Measurements from ENCODE around the gene IMPG2. TPM values are rescaled to one million over a fixed set of nuclear protein-coding genes. Genes with fewer than 3 reads are reported as not detected.

IMPG2 gene
- total RNA-seq, 5 donors from 2014 or later (not counting 1 experiment from before 2014, with no cell fraction given), result 0.56 to 0.88 (median 0.76) TPM

DNA sequence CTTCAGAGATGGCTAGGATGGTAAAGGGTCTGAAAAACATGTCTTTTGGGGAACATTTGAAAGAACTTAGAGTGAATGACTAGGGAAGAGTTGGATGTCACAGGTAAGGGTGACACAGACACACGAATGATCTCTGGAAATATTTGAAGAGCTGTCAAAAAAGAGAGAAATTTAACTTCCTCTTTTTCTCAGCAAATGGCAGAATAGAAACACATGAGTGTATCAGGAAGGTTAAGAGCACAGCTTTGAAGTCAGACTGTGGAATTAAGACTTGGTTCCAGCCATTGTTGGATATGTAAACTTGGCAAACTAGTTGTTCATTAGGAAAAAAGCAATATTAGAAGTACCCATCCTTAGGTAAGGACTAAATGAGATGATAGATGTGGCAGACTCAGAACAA, 117.7 kb downstream of the IMPG2 start:
- Histone ChIP-seq H3K9me3 (no peaks in the 10 kb centered on the region), H3K27me3 (replicated peaks in 1 of 2; ENCODE audit: control insufficient read depth in 2 of 2, extremely low read depth in 1 of 2, insufficient read depth in 2 of 2, low read length in 1 of 2) (no peaks in the 10 kb centered on the region), H3K4me3 (ENCODE audit: control insufficient read depth in 1 of 2, extremely low read depth in 1 of 2, low read length in 1 of 2) (no peak overlapping the region), H3K4me1 (ENCODE audit: control insufficient read depth in 1 of 2, extremely low read depth in 1 of 2, insufficient read depth in 2 of 2, low read length in 2 of 2) (no peaks in the 10 kb centered on the region), H3K27ac (ENCODE audit: low read length) (no peak overlapping the region), H3K36me3 (ENCODE audit: control insufficient read depth in 2 of 2, extremely low read depth in 1 of 2, insufficient read depth in 1 of 2, low read length in 1 of 2) (no peaks in the 10 kb centered on the region)
- no peak for ATAC-seq (replicated peaks in 1 of 4)
- no peak overlapping the region for H3K27ac Mint-ChIP-seq
- H3K4me1 Mint-ChIP-seq, result no peaks in the 10 kb centered on the region
- WGBS (ENCODE audit: insufficient coverage), result no CpG with 5 or more reads among the region's 1 CpG
- H3K36me3 Mint-ChIP-seq, result no peaks in the 10 kb centered on the region
- no peak for DNase-seq
- no peaks in the 10 kb centered on the region for H3K9me3 Mint-ChIP-seq
- CTCF ChIA-PET, result no interaction called here
- peaks cover 7 to 30% of the 10 kb centered on the region in 2 donors for H3K27me3 Mint-ChIP-seq
- no peak overlapping the region for H3K4me3 Mint-ChIP-seq
- POLR2A ChIA-PET, result no interaction called here

DNA sequence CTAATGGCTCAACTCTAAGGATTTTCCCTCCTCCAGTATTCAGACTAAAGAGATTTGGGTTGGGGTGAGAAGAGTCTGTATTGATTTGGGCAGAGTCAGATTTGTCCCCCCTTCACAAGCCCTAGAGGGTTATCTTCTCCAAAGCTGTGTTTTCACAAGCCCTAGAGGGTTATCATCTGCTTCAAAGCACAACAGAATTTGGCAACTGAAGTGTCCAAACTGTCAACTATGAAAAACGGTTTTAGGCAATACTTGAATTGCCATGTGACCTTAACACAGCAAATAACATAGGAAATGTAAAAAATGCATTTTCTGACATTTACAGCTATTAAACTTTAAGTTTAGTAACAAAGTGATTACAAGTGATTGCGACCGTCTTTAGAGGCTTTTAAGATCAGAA, 119.9 kb downstream of the IMPG2 start:
- ChIA-PET POLR2A (no interaction called here), CTCF (interaction anchor here in 1 of 2 donors (0.5 kb wide), 1 partner anchor 1219 kb away, joined by 4 read pairs; no protein-coding TSS in a partner anchor)
- Mint-ChIP-seq H3K9me3 (no peaks in the 10 kb centered on the region), H3K4me3 (no peak overlapping the region), H3K36me3 (no peaks in the 10 kb centered on the region), H3K4me1 (no peaks in the 10 kb centered on the region), H3K27me3 (peaks cover 7 to 30% of the 10 kb centered on the region in 2 donors), H3K27ac (no peak overlapping the region)
- no peak for ATAC-seq (replicated peaks in 1 of 4)
- no peak for DNase-seq
- no peak overlapping the region for H3K4me3 ChIP-seq (ENCODE audit: control insufficient read depth in 1 of 2, extremely low read depth in 1 of 2, low read length in 1 of 2)
- H3K27ac ChIP-seq (ENCODE audit: low read length), result no peak overlapping the region
- no peaks in the 10 kb centered on the region for H3K36me3 ChIP-seq (ENCODE audit: control insufficient read depth in 2 of 2, extremely low read depth in 1 of 2, insufficient read depth in 1 of 2, low read length in 1 of 2)
- no peaks in the 10 kb centered on the region for H3K9me3 ChIP-seq
- H3K27me3 ChIP-seq (replicated peaks in 1 of 2; ENCODE audit: control insufficient read depth in 2 of 2, extremely low read depth in 1 of 2, insufficient read depth in 2 of 2, low read length in 1 of 2), result no peaks in the 10 kb centered on the region
- no peaks in the 10 kb centered on the region for H3K4me1 ChIP-seq (ENCODE audit: control insufficient read depth in 1 of 2, extremely low read depth in 1 of 2, insufficient read depth in 2 of 2, low read length in 2 of 2)
- WGBS (ENCODE audit: insufficient coverage), result no CpG with 5 or more reads among the region's 3 CpGs

DNA sequence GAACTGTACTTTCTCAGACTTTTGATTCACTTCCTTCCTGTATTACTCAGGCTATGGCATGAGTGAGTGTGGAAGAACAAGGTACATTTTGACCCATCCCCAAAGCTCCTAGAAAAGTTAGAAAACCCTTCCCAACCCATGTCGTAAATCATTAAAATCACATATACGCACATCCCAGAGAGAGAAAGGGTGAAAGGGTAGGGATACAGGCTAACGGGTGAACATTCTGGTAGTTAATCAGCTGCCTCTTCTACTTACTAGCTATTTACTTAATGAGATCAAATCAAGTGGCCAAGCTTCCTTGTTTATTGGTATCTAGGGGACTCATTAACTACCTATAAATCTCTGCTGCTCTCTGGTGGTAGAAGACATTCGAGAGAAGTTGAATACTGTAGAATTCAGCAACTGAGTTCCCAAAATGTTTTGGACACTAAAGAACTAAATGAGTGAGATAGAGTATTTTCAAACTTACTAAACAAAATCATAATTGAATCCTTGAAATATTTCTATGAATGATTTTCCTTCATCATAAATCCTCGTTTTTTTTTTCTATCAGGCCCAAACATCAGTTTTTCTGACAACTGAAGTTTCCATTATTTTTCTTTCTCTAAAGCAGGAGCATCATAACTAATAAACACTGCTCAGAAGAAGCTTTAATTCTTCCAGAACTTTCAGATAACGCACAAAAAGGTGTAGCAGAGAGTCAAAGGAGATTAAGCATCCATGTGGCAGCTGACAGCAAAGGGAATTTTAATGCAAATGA, 124.2 kb downstream of the IMPG2 start:
- Mint-ChIP-seq H3K27ac (no peak overlapping the region), H3K9me3 (no peaks in the 10 kb centered on the region), H3K36me3 (no peaks in the 10 kb centered on the region), H3K4me1 (no peaks in the 10 kb centered on the region), H3K4me3 (no peak overlapping the region), H3K27me3 (peaks cover 0 to 7% of the 10 kb centered on the region in 2 donors)
- no CpG with 5 or more reads among the region's 6 CpGs for WGBS (ENCODE audit: insufficient coverage)
- DNase-seq (peak in 1 of 35 experiments; percentile 1), ATAC-seq (replicated peaks in 1 of 4) (no peak)
- Histone ChIP-seq H3K27me3 (replicated peaks in 1 of 2; ENCODE audit: control insufficient read depth in 2 of 2, extremely low read depth in 1 of 2, insufficient read depth in 2 of 2, low read length in 1 of 2) (no peaks in the 10 kb centered on the region), H3K27ac (ENCODE audit: low read length) (no peak overlapping the region), H3K4me1 (ENCODE audit: control insufficient read depth in 1 of 2, extremely low read depth in 1 of 2, insufficient read depth in 2 of 2, low read length in 2 of 2) (no peaks in the 10 kb centered on the region), H3K9me3 (no peaks in the 10 kb centered on the region), H3K4me3 (ENCODE audit: control insufficient read depth in 1 of 2, extremely low read depth in 1 of 2, low read length in 1 of 2) (no peak overlapping the region), H3K36me3 (ENCODE audit: control insufficient read depth in 2 of 2, extremely low read depth in 1 of 2, insufficient read depth in 1 of 2, low read length in 1 of 2) (no peaks in the 10 kb centered on the region)
- POLR2A ChIA-PET, result no interaction called here
- CTCF ChIA-PET, result interaction anchor here in 1 of 2 donors (0.6 to 0.8 kb wide), 2 partner anchors 14 to 1364 kb away, joined by 4 to 5 read pairs; no protein-coding TSS in a partner anchor

GRCh38 chr3:101194392-101194791, 126.0 kb downstream of the IMPG2 start:
- no CpG with 5 or more reads among the region's 3 CpGs for WGBS (ENCODE audit: insufficient coverage)
- Histone ChIP-seq H3K36me3 (ENCODE audit: control insufficient read depth in 2 of 2, extremely low read depth in 1 of 2, insufficient read depth in 1 of 2, low read length in 1 of 2) (no peaks in the 10 kb centered on the region), H3K27ac (ENCODE audit: low read length) (no peak overlapping the region), H3K9me3 (no peaks in the 10 kb centered on the region), H3K4me1 (ENCODE audit: control insufficient read depth in 1 of 2, extremely low read depth in 1 of 2, insufficient read depth in 2 of 2, low read length in 2 of 2) (no peaks in the 10 kb centered on the region), H3K27me3 (replicated peaks in 1 of 2; ENCODE audit: control insufficient read depth in 2 of 2, extremely low read depth in 1 of 2, insufficient read depth in 2 of 2, low read length in 1 of 2) (no peaks in the 10 kb centered on the region), H3K4me3 (ENCODE audit: control insufficient read depth in 1 of 2, extremely low read depth in 1 of 2, low read length in 1 of 2) (no peak overlapping the region)
- no peaks in the 10 kb centered on the region for H3K36me3 Mint-ChIP-seq
- H3K9me3 Mint-ChIP-seq, result no peaks in the 10 kb centered on the region
- H3K4me3 Mint-ChIP-seq, result no peak overlapping the region
- no peak for DNase-seq
- CTCF ChIA-PET, result no interaction called here
- H3K27ac Mint-ChIP-seq, result no peak overlapping the region
- H3K27me3 Mint-ChIP-seq, result peaks cover 0 to 8% of the 10 kb centered on the region in 2 donors
- ATAC-seq (replicated peaks in 1 of 4), result no peak
- no peaks in the 10 kb centered on the region for H3K4me1 Mint-ChIP-seq
- POLR2A ChIA-PET, result no interaction called here

DNA sequence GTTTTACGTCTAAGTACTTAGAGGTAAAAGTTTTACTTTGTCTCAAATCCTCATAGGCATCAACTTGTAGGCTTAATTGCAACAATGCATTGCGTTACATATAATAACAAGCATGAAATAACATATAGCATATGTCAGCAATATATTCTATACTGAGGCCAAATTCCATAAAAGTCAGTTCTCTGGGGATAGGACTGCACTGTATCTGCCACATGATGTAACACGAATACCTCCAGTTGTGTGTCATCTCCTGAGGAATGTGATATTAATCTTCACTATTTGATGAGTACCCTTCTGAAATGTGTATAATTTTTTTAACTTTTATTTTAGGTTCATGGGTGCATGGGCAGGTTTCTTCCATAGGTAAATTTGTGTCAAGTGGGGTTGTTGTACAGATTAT, 126.4 kb downstream of the IMPG2 start:
- CTCF ChIA-PET, result no interaction called here
- no peak overlapping the region for H3K4me3 ChIP-seq (ENCODE audit: control insufficient read depth in 1 of 2, extremely low read depth in 1 of 2, low read length in 1 of 2)
- H3K4me1 ChIP-seq (ENCODE audit: control insufficient read depth in 1 of 2, extremely low read depth in 1 of 2, insufficient read depth in 2 of 2, low read length in 2 of 2), result no peaks in the 10 kb centered on the region
- Mint-ChIP-seq H3K9me3 (peaks cover 0 to 2% (median 2%) of the 10 kb centered on the region in 3 donors), H3K27ac (no peak overlapping the region), H3K36me3 (no peaks in the 10 kb centered on the region), H3K27me3 (peaks cover 0 to 8% of the 10 kb centered on the region in 2 donors), H3K4me3 (no peak overlapping the region), H3K4me1 (no peaks in the 10 kb centered on the region)
- H3K36me3 ChIP-seq (ENCODE audit: control insufficient read depth in 2 of 2, extremely low read depth in 1 of 2, insufficient read depth in 1 of 2, low read length in 1 of 2), result no peaks in the 10 kb centered on the region
- no peaks in the 10 kb centered on the region for H3K27me3 ChIP-seq (replicated peaks in 1 of 2; ENCODE audit: control insufficient read depth in 2 of 2, extremely low read depth in 1 of 2, insufficient read depth in 2 of 2, low read length in 1 of 2)
- POLR2A ChIA-PET, result no interaction called here
- no peaks in the 10 kb centered on the region for H3K9me3 ChIP-seq
- H3K27ac ChIP-seq (ENCODE audit: low read length), result no peak overlapping the region
- ATAC-seq (replicated peaks in 1 of 4) (no peak), DNase-seq (no peak)
- WGBS (ENCODE audit: insufficient coverage), result 100% methylated on average over 1 of the region's 3 CpGs

- Mint-ChIP-seq H3K27me3 (peaks cover 0 to 11% of the 10 kb centered on the region in 2 donors), H3K4me3 (no peak overlapping the region), H3K4me1 (no peaks in the 10 kb centered on the region), H3K9me3 (peaks cover 0 to 4% (median 3%) of the 10 kb centered on the region in 3 donors), H3K27ac (no peak overlapping the region), H3K36me3 (no peaks in the 10 kb centered on the region)
- Histone ChIP-seq H3K4me3 (ENCODE audit: control insufficient read depth in 1 of 2, extremely low read depth in 1 of 2, low read length in 1 of 2) (no peak overlapping the region), H3K9me3 (no peaks in the 10 kb centered on the region), H3K4me1 (ENCODE audit: control insufficient read depth in 1 of 2, extremely low read depth in 1 of 2, insufficient read depth in 2 of 2, low read length in 2 of 2) (no peaks in the 10 kb centered on the region), H3K27ac (ENCODE audit: low read length) (no peak overlapping the region), H3K27me3 (replicated peaks in 1 of 2; ENCODE audit: control insufficient read depth in 2 of 2, extremely low read depth in 1 of 2, insufficient read depth in 2 of 2, low read length in 1 of 2) (peaks cover 0 to 3% of the 10 kb centered on the region in 2 experiments), H3K36me3 (ENCODE audit: control insufficient read depth in 2 of 2, extremely low read depth in 1 of 2, insufficient read depth in 1 of 2, low read length in 1 of 2) (no peaks in the 10 kb centered on the region)
- DNase-seq (no peak), ATAC-seq (replicated peaks in 1 of 4) (no peak)
- WGBS (ENCODE audit: insufficient coverage), result no CpG with 5 or more reads among the region's 2 CpGs
- ChIA-PET CTCF (no interaction called here), POLR2A (no interaction called here)
Measured at GRCh38 chr3:101189796-101190195, 130.6 kb downstream of the IMPG2 start.
